GM19395 (cell line): Measurements from ENCODE around the gene TMEM212.
"Not testable (repeated sequence)": the region's sequence is repeated elsewhere in the genome, so short reads cannot be mapped to it uniquely, and the experiment has no call there.

Experiments used
- ATAC-seq: cut with Tn5 transposase; IDR thresholded peaks from one replicate; pipeline ENCODE4 v1.9.1; 2021; ENCODE audit warnings: mild to moderate bottlenecking, moderate library complexity; ENCODE audit not compliant: unreplicated experiment

Gene TMEM212

GRCh38 chr3:171883893-171884279, 40.7 kb downstream of the TMEM212 start:
- ATAC-seq: no peak

GRCh38 chr3:171888466-171888865, 45.3 kb downstream of the TMEM212 start:
- ATAC-seq: no peak

GRCh38 chr3:171890398-171890797, 47.2 kb downstream of the TMEM212 start:
- ATAC-seq: no peak

GRCh38 chr3:171892457-171892856, 49.3 kb downstream of the TMEM212 start:
- no peak for ATAC-seq

- ATAC-seq: no peak
Measured at GRCh38 chr3:171895291-171895690, 52.1 kb downstream of the TMEM212 start.

GRCh38 chr3:171895900-171896299, 52.8 kb downstream of the TMEM212 start:
- no peak for ATAC-seq

GRCh38 chr3:171896316-171896715, 53.2 kb downstream of the TMEM212 start:
- no peak for ATAC-seq

- no peak for ATAC-seq
Measured at GRCh38 chr3:171898192-171898591, 55.0 kb downstream of the TMEM212 start.

GRCh38 chr3:171900446-171900845, 57.3 kb downstream of the TMEM212 start:
- no peak for ATAC-seq

- no peak for ATAC-seq
Measured at GRCh38 chr3:171901615-171902312, 58.6 kb downstream of the TMEM212 start.

- ATAC-seq: no peak
Measured at GRCh38 chr3:171904829-171905228, 61.7 kb downstream of the TMEM212 start.

- ATAC-seq: not testable (repeated sequence)
Measured at GRCh38 chr3:171906503-171906902, 63.4 kb downstream of the TMEM212 start.

- no peak for ATAC-seq
Measured at GRCh38 chr3:171906951-171907676, 64.0 kb downstream of the TMEM212 start.

GRCh38 chr3:171907761-171908160, 64.6 kb downstream of the TMEM212 start:
- no peak for ATAC-seq

GRCh38 chr3:171908731-171909130, 65.6 kb downstream of the TMEM212 start:
- ATAC-seq: no peak
